HepG2 (cell line): ENCODE results near the gene GUK1. TPM values are rescaled to one million over a fixed set of nuclear protein-coding genes. Genes with fewer than 3 reads are reported as not detected.
A peak's percentile ranks its signal among the peaks of the same experiment; 100 is the strongest.

Experiments used
- AGO1 ChIP-seq: fragments of 200-400 bp; formaldehyde crosslinking; IDR thresholded peaks from 2 replicates; pipeline ENCODE4 v1.6.1; 2017; ENCODE audit warnings: mild to moderate bottlenecking, low read depth, low read length, moderate library complexity; ENCODE audit not compliant: poor library complexity, severe bottlenecking
- FUBP1 ChIP-seq: sonication (generic); formaldehyde crosslinking; IDR thresholded peaks from 2 replicates; pipeline ENCODE4 v1.5.1; 2020; ENCODE audit warnings: missing genetic modification reagents, mild to moderate bottlenecking, borderline replicate concordance
- KAT2B ChIP-seq: fragments of 150-350 bp; IDR thresholded peaks from 2 replicates; pipeline ENCODE4 v1.6.1; 2014; ENCODE audit warnings: low read depth, low read length, borderline replicate concordance
- MLXIP ChIP-seq: sonication (generic); formaldehyde crosslinking; IDR thresholded peaks from 2 replicates; pipeline ENCODE4 v1.9.0; 2021; ENCODE audit warnings: missing genetic modification reagents, borderline replicate concordance
- NAIF1 ChIP-seq: sonication (generic); formaldehyde crosslinking; IDR thresholded peaks from 2 replicates; pipeline ENCODE4 v1.5.0; 2020; ENCODE audit warnings: mild to moderate bottlenecking, missing genetic modification reagents, borderline replicate concordance
- NFYC ChIP-seq: IDR thresholded peaks from 2 replicates; pipeline ENCODE4 v1.6.1; 2016; ENCODE audit warnings: missing genetic modification reagents, missing compliant biosample characterization
- PATZ1 ChIP-seq: sonication (generic); formaldehyde crosslinking; IDR thresholded peaks from 2 replicates; pipeline ENCODE4 v1.4.0; 2020; ENCODE audit warnings: missing genetic modification reagents
- POGZ ChIP-seq: sonication (generic); formaldehyde crosslinking; IDR thresholded peaks from 2 replicates; pipeline ENCODE4 v1.4.0; 2020; ENCODE audit warnings: mild to moderate bottlenecking, missing genetic modification reagents
- REXO4 ChIP-seq: sonication (generic); formaldehyde crosslinking; IDR thresholded peaks from 2 replicates; pipeline ENCODE4 v1.8.0; 2022; ENCODE audit warnings: missing genetic modification reagents, mild to moderate bottlenecking, borderline replicate concordance
- RFX5 ChIP-seq: IDR thresholded peaks from 2 replicates; pipeline ENCODE4 v1.6.1; 2011; ENCODE audit warnings: low read depth, low read length, improper control_type of control experiment
- SMAD3 ChIP-seq: sonication (generic); formaldehyde crosslinking; IDR thresholded peaks from 2 replicates; pipeline ENCODE4 v1.4.0; 2020; ENCODE audit warnings: missing genetic modification reagents
- SP1 ChIP-seq, 2 experiments: fragments of 450-650 bp in 1 of 2; sonication (generic) in 1 of 2; formaldehyde crosslinking in 1 of 2; IDR thresholded peaks; 2 replicates each; pipeline versions ENCODE4 v1.4.0 to v1.6.1; 2016 to 2020; ENCODE audit warnings: missing genetic modification reagents in 1 of 2
- TBX2 ChIP-seq: sonication (generic); formaldehyde crosslinking; IDR thresholded peaks from 2 replicates; pipeline ENCODE4 v1.5.0; 2020; ENCODE audit warnings: missing genetic modification reagents, mild to moderate bottlenecking, borderline replicate concordance
- YEATS2 ChIP-seq: sonication (generic); formaldehyde crosslinking; IDR thresholded peaks from 2 replicates; pipeline ENCODE4 v1.4.0; 2020; ENCODE audit warnings: missing genetic modification reagents, borderline replicate concordance
- ZNF3 ChIP-seq: IDR thresholded peaks from 2 replicates; pipeline ENCODE4 v1.7.0; 2017; ENCODE audit warnings: inconsistent platforms
- ZNF550 ChIP-seq: sonication (generic); formaldehyde crosslinking; IDR thresholded peaks from 2 replicates; pipeline ENCODE4 v1.4.0; 2020; ENCODE audit warnings: mild to moderate bottlenecking, missing genetic modification reagents, borderline replicate concordance
- ZNF605 ChIP-seq: sonication (generic); formaldehyde crosslinking; IDR thresholded peaks from 2 replicates; pipeline ENCODE4 v1.8.0; 2022; ENCODE audit warnings: mild to moderate bottlenecking, missing genetic modification reagents
- ZNF816 ChIP-seq: sonication (generic); formaldehyde crosslinking; IDR thresholded peaks from 2 replicates; pipeline ENCODE4 v1.8.0; 2022; ENCODE audit warnings: missing genetic modification reagents, mild to moderate bottlenecking, borderline replicate concordance
- polyA plus RNA-seq, 8 experiments: library from polyadenylated mRNA; depleted of rRNA in 3 of 8; stranded (reverse) in 7 of 8; unstranded in 1 of 8; fragments of >200 nt; fragmentation: Illumina TruSeq in 4 of 8; extraction: Trizol in 4 of 8; gene quantifications; 2 replicates each; pipeline versions ENCODE4 v1.2.1 to v1.2.3, GENCODE V29; 2011 to 2016; ENCODE audit warnings: low read depth in 4 of 8, missing spikeins in 1 of 8, mixed read lengths in 1 of 8; ENCODE audit not compliant: insufficient read depth in 1 of 8
- total RNA-seq, 5 experiments: library from RNA; depleted of rRNA; stranded (reverse); fragments of >200 nt; fragmentation: Illumina TruSeq; extraction: Trizol; gene quantifications; 2 replicates each; pipeline ENCODE4 v1.2.3, GENCODE V29; 2016; ENCODE audit warnings: low read depth in 1 of 5

Gene GUK1
- total and polyA plus RNA-seq, 2 of the 13 experiments (the other 11 are each of a cell fraction or from before 2014, with no cell fraction given): 116 to 154 TPM

DNA sequence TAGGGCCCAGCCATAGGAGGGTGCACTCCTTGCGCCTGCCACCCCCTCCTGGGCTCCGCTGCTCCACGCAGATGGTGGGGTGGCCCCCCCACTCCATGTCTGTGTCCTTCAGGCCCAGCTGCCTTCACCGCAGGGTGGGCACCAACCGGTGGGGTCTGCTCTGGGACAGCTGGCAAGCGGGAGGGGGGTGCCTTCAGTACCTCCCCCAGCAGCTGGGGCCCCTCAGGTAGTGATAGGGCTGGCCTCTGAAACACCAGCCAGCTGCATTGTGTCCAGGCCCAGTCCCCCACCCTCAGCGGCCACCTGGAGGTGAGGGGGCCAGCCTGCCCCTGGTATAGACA is 10.0 kb downstream of the GUK1 start (continued):
- TF ChIP-seq ZNF816 (no peak), TBX2 (CRISPR knock-in tag) (no peak; the same call in 1 of the 2 replicates), NAIF1 (CRISPR knock-in tag) (no peak), YEATS2 (CRISPR knock-in tag) (no peak), SP1 (IDR thresholded peaks at IDR 0.05) (no peak), SP1 (CRISPR knock-in tag; IDR thresholded peaks at IDR 0.05) (no peak), ZNF3 (CRISPR knock-in tag) (no peak), ZNF605 (CRISPR knock-in tag) (no peak), NFYC (CRISPR knock-in tag) (no peak), RFX5 (no peak), ZNF550 (no peak), KAT2B (no peak), FUBP1 (CRISPR knock-in tag) (no peak), PATZ1 (CRISPR knock-in tag) (peak; percentile 81; the same call in 1 of the 2 replicates), AGO1 (peak; percentile 2), POGZ (CRISPR knock-in tag) (no peak), MLXIP (no peak), SMAD3 (CRISPR knock-in tag) (no peak), REXO4 (no peak)
